DMS79 treated with DMSO at 0.1 percent for 48 hours (cell line): ENCODE data around the gene LTC4S.
"Not testable (repeated sequence)": the region's sequence is repeated elsewhere in the genome, so short reads cannot be mapped to it uniquely, and the experiment has no call there.

Experiments used
- DNase-seq: peaks from one replicate; lab custom pipeline; 2025; lab: John Stamatoyannopoulos, UW

The LTC4S gene

GRCh38 chr5:179793468-179794139, at the start of gene LTC4S:
Gene LTC4S (plus strand): TSS chr5:179793986. CDS start chr5:179794081, 95 bp downstream.
- no peak for DNase-seq

- DNase-seq = not testable (repeated sequence)
Measured at GRCh38 chr5:179744106-179744505, 49.7 kb upstream of the LTC4S start.

GRCh38 chr5:179746872-179747271, 46.9 kb upstream of the LTC4S start:
- no peak for DNase-seq

DNA sequence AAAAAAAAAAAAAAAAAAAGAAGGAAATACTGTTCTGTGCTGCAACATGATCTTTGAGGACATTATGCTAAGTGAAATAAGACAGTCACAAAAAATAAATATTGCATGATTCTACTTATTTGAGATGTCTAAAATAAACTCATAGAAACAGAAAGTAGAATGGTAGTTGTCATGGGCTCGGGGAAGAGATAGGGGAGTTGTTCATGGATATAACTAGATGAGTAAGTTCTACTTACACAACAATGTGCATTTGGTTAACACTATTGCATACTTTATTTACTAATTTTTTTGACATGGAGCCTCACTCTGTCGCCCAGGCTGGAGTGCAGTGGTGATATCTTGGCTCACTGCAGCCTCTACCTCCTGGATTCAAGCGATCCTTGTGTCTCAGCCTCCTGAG, 46.0 kb upstream of the LTC4S start:
- no peak for DNase-seq

- no peak for DNase-seq
Measured at GRCh38 chr5:179749857-179750508, 43.8 kb upstream of the LTC4S start.

DNA sequence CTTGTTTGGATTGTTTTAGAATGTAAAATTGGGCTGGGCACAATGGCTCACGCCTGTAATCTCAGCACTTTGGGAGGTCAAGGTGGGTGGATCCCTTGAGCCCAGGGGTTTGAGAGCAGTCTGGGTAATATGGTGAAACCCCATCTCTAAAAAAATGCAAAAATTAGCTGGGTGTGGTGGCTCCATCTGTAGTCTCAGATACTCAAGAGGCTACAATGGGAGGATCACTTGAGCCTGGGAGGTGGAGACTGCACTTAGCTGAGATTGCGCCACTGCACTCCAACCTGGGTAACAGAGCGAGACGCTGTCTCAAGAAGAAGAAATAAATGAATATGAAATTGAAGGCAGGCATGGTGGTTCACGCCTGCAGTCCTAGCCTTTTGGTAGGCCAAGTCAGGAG, 39.8 kb upstream of the LTC4S start:
- no peak for DNase-seq

DNA sequence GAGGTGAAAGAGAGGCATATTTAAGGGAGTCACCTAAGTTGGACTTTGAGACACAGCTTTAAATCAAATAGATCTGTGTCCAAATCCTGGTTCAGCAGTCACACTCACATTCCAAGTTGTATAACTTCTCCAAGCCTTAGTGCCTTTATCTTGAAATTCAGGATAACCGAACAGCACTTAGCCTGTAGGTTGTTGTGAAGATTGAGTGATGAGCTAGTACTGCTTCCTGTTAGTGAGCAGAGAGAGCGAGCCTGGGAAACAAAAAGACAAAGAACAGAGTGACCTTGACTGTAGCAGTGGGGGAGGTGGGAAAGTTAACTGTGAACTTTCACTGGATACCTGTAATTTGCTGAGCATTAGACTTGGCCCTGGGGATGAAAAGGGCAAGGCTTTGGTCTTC, 38.8 kb upstream of the LTC4S start:
- DNase-seq = no peak

DNA sequence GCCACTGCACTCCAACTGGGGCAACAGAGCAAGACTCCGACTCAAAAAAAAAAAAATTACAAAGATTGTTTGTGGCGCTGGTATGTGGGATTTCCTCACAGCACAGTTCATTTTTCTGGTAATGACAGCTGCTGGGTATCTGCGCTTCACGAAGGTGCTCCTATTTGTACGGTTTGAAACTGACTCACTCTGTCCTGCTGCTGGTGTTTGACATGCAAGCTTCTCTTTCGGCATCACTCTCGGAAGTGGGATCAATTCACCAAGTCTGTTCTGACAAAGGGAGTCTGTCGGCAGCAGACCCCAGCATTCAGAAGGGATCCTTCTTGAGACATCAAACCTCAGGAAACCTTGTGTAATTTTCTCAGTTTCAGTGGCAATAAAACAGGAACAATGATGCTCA, 34.8 kb upstream of the LTC4S start:
- no peak for DNase-seq

GRCh38 chr5:179759581-179760551, 33.9 kb upstream of the LTC4S start:
- no peak for DNase-seq

DNA sequence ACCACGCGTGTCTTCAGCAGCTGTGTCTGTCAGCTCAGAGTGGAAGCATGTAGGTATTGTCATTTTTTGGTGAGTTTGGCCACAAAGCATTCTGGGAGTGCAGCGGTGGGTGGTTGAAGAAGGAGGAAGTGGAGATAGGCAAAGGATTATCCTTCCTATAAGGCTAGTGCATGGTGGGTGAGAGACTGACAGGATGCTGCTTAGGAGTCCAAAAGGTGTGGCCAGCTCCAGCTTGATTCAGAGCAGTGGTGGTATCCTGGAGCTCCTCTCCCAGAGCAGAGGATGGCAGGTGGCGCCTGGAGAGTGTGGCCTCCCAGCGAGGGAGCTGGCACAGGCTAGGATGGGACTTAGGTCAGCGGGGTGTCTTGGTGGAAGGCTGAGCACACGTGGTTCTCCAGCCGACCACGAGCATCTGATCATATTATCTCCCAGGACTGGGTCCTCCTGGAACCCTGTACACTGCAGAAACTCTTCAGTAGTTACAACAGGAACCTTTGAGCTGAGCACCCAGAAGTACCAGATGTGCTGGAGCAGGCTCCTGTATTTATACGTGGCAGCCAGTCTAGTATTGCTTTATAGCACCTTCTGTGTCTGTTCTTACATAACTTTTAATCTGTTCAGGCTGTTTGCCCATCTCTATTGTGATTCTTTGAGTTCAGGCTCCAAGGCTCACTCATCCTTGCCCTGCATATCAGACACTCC, 31.6 kb upstream of the LTC4S start:
- DNase-seq = no peak

- DNase-seq = no peak
Measured at GRCh38 chr5:179762781-179763176, 31.0 kb upstream of the LTC4S start.

DNA sequence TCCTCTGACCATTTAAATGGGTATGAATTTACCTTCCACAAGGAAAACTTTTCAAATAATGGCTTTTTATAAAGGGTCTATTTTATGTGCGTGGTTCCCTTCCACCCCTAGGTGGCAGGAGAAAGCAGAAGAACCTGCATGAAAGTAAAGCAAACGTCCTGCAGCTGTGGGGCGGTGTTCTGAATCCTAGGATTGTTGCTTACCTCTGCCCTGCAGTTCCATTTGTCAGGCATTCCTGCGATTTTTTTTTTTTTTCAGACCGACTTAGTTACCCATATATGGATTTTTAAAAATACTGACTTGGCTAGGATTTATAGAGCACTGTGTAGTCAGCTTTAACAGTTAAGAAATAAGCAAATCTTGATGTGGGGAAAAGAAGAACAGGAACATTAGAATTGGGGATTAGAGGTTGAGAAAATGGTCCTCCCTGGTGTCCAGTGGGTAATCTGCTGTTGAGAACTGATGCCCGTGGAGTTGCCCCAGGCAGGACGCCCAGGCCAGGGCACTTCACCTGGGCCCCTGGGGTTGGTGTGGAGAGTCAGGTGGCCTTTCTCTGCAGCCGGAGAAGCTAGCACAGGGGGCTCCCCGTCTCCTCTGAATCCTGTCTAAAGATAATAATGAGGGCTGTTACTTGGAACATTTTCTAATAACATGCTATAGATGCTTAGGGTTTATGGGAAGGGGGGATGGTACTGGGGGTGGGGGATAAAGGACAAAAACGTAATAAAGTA, 30.4 kb upstream of the LTC4S start:
- peak; percentile 63 for DNase-seq

- DNase-seq = no peak
Measured at GRCh38 chr5:179764056-179764455, 29.7 kb upstream of the LTC4S start.

DNA sequence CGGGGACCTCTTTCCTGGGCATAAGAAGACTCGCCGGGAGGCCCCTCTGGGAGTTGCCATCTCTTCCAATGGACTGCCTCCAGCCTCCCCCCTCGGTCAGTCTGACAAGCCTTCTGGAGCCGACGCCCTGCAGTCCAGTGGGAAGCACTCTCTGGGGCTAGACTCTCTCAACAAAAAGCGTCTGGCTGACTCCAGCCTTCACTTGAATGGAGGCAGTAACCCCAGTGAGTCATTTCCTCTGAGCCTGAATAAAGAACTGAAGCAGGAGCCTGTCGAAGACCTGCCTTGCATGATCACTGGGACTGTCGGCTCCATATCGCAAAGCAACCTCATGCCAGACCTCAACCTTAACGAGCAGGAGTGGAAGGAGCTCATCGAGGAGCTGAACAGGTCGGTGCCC, 28.4 kb upstream of the LTC4S start:
- DNase-seq = no peak

DNA sequence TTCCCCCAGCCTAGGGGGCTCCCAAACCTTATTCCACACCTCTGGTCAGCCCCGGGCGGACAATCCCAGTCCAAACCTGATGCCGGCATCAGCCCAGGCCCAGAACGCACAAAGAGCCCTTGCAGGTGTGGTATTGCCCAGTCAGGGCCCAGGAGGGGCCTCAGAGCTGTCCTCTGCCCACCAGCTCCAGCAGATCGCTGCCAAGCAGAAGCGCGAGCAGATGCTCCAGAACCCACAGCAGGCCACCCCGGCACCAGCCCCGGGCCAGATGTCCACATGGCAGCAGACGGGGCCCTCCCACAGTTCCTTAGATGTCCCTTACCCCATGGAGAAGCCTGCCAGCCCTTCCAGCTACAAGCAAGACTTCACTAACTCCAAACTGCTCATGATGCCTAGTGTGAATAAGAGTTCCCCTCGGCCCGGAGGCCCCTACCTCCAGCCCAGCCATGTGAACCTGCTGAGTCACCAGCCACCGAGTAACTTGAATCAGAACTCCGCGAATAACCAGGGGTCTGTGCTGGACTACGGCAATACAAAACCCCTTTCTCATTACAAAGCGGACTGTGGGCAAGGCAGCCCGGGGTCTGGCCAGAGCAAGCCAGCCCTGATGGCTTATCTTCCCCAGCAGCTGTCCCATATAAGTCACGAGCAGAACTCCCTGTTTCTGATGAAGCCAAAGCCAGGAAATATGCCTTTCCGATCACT, 27.6 kb upstream of the LTC4S start:
- no peak for DNase-seq

DNA sequence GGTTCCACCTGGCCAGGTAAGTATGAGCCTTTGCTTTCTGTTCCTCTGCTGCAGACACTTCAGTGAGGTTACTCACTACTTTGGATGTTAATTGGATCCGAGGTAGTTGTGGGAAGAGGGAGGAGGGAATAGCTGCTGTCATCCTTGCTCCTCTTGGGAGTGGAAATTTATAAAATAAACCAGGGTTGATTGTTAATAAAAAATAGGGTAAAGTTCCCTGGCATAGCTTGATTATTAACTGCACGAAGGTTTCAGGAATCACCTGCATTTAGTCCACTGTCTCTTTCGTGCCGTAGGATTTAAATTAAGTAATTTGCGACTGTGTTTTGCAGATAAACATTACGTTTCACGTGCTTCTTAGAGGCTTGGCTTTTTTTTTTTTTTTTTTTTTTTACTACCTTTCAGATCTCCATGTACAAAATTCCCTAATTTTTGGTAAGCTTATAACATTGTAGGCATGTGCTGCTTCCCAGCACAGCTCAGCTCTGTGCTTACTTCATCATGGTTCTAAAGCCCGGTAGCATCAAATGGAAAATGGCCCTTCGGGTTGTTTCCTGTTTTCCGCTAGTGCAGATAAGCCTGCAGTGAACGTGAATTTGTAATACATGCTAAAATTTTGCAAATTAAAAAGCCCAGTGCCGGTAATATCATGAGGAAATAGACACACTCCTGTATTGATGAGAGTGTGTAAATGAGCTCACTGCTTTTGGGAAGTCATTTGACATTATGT, 26.9 kb upstream of the LTC4S start:
- no peak for DNase-seq

DNA sequence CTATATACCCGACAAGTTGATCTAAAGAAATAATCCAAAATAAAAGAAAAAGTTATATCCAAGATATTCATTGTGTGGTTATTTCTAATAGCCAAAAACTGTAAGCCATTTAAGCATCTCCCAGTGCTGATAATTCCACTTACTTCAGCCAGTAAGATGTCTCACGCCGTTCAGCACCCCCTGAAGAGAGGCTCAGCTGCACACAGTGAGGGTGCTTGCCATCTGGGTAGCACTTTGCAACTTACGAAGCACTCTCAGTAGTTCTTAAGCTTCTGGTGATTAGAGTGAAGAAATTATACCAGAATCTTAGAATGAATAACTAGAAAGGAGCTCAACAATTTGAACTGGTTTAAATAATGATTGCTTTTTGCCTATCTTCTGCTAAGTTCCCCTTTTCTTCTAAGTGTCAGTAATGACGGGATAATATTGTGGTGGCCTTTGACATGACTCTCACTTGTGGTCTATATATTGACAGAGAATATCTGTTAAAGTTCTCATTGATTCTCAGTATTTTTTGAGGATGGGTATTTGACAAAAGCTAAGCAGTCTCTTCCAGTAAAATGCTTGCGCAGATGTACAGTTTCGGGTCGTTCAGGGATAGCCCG, 26.2 kb upstream of the LTC4S start:
- DNase-seq = no peak

DNA sequence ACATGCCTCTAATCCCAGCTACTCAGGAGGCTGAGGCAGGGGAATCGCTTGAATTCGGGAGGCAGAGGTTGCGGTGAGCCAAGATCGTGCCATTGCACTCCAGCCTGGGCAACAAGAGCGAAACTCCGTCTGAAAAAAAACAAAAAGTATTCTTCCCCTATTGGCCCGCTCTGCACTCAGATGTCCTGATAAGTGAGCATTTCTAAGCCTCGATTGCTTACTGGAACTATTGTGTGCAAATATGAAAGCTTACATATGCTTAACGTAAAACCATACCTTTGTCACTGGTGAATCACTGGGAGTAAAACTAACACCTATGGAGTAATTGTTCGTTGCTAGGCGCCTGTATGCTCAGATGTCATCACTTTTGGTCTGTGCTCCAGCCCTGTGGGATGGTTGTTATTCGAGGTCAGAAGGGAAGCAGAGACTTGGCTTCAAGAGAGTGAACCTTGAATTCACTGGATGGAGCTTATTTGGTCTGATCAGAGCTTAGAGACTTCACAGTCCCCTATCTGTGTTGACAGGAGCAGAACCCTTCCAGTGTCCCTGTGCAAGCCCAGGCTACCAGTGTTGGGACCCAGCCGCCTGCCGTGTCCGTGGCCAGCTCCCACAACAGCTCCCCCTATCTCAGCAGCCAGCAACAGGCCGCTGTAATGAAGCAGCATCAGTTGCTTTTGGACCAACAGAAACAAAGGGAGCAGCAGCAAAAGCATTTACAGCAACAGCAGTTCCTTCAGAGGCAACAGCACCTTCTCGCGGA, 25.3 kb upstream of the LTC4S start:
- DNase-seq = no peak

- DNase-seq = no peak
Measured at GRCh38 chr5:179769271-179769670, 24.5 kb upstream of the LTC4S start.
